ENCODE data around the gene XYLT1. TPM values are rescaled to one million over a fixed set of nuclear protein-coding genes. Genes with fewer than 3 reads are reported as not detected.

XYLT1 gene
- total RNA-seq, 1 experiment from 2014 or later = 25.0 TPM

- TF ChIP-seq, protein P1, sequence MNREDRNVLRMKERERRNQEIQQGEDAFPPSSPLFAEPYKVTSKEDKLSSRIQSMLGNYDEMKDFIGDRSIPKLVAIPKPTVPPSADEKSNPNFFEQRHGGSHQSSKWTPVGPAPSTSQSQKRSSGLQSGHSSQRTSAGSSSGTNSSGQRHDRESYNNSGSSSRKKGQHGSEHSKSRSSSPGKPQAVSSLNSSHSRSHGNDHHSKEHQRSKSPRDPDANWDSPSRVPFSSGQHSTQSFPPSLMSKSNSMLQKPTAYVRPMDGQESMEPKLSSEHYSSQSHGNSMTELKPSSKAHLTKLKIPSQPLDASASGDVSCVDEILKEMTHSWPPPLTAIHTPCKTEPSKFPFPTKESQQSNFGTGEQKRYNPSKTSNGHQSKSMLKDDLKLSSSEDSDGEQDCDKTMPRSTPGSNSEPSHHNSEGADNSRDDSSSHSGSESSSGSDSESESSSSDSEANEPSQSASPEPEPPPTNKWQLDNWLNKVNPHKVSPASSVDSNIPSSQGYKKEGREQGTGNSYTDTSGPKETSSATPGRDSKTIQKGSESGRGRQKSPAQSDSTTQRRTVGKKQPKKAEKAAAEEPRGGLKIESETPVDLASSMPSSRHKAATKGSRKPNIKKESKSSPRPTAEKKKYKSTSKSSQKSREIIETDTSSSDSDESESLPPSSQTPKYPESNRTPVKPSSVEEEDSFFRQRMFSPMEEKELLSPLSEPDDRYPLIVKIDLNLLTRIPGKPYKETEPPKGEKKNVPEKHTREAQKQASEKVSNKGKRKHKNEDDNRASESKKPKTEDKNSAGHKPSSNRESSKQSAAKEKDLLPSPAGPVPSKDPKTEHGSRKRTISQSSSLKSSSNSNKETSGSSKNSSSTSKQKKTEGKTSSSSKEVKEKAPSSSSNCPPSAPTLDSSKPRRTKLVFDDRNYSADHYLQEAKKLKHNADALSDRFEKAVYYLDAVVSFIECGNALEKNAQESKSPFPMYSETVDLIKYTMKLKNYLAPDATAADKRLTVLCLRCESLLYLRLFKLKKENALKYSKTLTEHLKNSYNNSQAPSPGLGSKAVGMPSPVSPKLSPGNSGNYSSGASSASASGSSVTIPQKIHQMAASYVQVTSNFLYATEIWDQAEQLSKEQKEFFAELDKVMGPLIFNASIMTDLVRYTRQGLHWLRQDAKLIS (CRISPR knock-in tag; IDR thresholded peaks at IDR 0.05; ENCODE audit: borderline replicate concordance) = no peak
- TF ChIP-seq CDX4 (CRISPR knock-in tag; IDR thresholded peaks at IDR 0.05; ENCODE audit: borderline replicate concordance) (no peak), ELF4 (CRISPR knock-in tag; IDR thresholded peaks at IDR 0.05; ENCODE audit: low read depth) (no peak), ZNF232 (CRISPR knock-in tag; IDR thresholded peaks at IDR 0.05) (no peak), ZBTB21 (CRISPR knock-in tag; IDR thresholded peaks at IDR 0.05; ENCODE audit: borderline replicate concordance) (no peak), EMX1 (CRISPR knock-in tag; IDR thresholded peaks at IDR 0.05) (no peak), TEAD1 (CRISPR knock-in tag; IDR thresholded peaks at IDR 0.05) (no peak), ZNF396 (CRISPR knock-in tag; IDR thresholded peaks at IDR 0.05; ENCODE audit: borderline replicate concordance) (no peak), GABPB1 (CRISPR knock-in tag; IDR thresholded peaks at IDR 0.05) (no peak)
- TF ChIP-seq, protein P2, sequence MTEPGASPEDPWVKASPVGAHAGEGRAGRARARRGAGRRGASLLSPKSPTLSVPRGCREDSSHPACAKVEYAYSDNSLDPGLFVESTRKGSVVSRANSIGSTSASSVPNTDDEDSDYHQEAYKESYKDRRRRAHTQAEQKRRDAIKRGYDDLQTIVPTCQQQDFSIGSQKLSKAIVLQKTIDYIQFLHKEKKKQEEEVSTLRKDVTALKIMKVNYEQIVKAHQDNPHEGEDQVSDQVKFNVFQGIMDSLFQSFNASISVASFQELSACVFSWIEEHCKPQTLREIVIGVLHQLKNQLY (CRISPR knock-in tag; IDR thresholded peaks at IDR 0.05) = no peak
- TF ChIP-seq, protein P3, sequence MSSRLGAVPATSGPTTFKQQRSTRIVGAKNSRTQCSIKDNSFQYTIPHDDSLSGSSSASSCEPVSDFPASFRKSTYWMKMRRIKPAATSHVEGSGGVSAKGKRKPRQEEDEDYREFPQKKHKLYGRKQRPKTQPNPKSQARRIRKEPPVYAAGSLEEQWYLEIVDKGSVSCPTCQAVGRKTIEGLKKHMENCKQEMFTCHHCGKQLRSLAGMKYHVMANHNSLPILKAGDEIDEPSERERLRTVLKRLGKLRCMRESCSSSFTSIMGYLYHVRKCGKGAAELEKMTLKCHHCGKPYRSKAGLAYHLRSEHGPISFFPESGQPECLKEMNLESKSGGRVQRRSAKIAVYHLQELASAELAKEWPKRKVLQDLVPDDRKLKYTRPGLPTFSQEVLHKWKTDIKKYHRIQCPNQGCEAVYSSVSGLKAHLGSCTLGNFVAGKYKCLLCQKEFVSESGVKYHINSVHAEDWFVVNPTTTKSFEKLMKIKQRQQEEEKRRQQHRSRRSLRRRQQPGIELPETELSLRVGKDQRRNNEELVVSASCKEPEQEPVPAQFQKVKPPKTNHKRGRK (CRISPR knock-in tag; IDR thresholded peaks at IDR 0.05; ENCODE audit: borderline replicate concordance) = no peak
- TF ChIP-seq, protein P4, sequence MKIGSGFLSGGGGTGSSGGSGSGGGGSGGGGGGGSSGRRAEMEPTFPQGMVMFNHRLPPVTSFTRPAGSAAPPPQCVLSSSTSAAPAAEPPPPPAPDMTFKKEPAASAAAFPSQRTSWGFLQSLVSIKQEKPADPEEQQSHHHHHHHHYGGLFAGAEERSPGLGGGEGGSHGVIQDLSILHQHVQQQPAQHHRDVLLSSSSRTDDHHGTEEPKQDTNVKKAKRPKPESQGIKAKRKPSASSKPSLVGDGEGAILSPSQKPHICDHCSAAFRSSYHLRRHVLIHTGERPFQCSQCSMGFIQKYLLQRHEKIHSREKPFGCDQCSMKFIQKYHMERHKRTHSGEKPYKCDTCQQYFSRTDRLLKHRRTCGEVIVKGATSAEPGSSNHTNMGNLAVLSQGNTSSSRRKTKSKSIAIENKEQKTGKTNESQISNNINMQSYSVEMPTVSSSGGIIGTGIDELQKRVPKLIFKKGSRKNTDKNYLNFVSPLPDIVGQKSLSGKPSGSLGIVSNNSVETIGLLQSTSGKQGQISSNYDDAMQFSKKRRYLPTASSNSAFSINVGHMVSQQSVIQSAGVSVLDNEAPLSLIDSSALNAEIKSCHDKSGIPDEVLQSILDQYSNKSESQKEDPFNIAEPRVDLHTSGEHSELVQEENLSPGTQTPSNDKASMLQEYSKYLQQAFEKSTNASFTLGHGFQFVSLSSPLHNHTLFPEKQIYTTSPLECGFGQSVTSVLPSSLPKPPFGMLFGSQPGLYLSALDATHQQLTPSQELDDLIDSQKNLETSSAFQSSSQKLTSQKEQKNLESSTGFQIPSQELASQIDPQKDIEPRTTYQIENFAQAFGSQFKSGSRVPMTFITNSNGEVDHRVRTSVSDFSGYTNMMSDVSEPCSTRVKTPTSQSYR (CRISPR knock-in tag; IDR thresholded peaks at IDR 0.05) = no peak
- TF ChIP-seq, protein P5, sequence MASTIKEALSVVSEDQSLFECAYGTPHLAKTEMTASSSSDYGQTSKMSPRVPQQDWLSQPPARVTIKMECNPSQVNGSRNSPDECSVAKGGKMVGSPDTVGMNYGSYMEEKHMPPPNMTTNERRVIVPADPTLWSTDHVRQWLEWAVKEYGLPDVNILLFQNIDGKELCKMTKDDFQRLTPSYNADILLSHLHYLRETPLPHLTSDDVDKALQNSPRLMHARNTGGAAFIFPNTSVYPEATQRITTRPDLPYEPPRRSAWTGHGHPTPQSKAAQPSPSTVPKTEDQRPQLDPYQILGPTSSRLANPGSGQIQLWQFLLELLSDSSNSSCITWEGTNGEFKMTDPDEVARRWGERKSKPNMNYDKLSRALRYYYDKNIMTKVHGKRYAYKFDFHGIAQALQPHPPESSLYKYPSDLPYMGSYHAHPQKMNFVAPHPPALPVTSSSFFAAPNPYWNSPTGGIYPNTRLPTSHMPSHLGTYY (CRISPR knock-in tag; IDR thresholded peaks at IDR 0.05) = no peak
Observed at GRCh38 chr16:17291289-17291688, 179.5 kb downstream of the XYLT1 start (continued).

DNA sequence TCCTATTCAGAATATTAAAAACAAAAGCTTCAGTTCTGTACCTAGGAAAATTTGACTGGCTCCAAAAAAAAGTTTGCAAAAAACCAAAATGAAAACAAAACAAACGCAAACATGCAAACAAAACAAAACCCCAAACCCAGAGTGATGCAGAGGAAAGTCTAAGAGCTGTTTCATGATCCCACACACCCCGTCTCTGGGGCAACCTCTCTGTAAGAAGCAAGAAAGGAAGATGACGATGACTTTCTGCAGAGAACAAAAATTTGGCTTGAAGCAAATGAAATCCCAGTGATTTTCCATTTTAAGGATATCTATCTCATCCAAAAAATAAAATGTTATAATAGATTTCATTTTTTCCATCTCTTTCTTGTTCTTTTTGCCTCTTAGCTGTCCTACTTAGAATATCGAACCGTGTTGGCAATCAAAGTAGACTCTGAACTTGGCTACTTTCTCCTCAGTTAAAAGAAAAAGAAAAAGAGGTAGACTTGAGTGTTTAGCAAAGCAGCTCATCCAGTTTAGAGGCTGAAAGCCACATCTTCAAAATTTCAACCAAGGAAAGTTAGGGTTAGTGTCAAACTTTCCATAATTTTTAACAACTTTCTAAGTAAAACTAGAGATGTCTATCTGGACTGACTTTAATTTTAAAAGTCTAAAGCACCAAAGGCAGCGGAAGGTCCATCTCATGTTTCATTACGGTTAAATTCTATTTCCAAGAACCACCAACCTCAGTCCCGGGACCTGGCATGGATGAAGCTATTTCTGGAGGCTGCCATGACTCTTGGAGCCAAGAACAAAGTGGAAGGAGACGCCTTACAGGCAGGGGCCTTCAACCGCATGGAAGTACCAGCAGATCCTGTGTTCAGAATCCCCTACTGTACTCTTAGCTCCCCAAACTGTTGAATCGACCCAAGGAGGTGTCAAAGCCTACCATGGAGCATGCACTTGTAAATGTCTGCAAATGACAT is 180.8 kb downstream of the XYLT1 start:
- Mint-ChIP-seq H3K36me3 (no peaks in the 10 kb centered on the region), H3K27ac (no peak overlapping the region), H3K4me1 (peaks cover 15% of the 10 kb centered on the region), H3K4me3 (no peak overlapping the region), H3K27me3 (ENCODE audit: low read depth) (no peaks in the 10 kb centered on the region), H3K9me3 (no peaks in the 10 kb centered on the region)
- ChIA-PET CTCF (no interaction called here), POLR2A (no interaction called here)
- DNase-seq (ENCODE audit: low spot score) (no peak), ATAC-seq (no peak)
- no peak for TF ChIP-seq NR1H2 (CRISPR knock-in tag; IDR thresholded peaks at IDR 0.05)
- no peak for TF ChIP-seq JUN (CRISPR knock-in tag; IDR thresholded peaks at IDR 0.05)
- TF ChIP-seq TEAD4 (CRISPR knock-in tag; IDR thresholded peaks at IDR 0.05) = no peak
- TF ChIP-seq, protein P6, sequence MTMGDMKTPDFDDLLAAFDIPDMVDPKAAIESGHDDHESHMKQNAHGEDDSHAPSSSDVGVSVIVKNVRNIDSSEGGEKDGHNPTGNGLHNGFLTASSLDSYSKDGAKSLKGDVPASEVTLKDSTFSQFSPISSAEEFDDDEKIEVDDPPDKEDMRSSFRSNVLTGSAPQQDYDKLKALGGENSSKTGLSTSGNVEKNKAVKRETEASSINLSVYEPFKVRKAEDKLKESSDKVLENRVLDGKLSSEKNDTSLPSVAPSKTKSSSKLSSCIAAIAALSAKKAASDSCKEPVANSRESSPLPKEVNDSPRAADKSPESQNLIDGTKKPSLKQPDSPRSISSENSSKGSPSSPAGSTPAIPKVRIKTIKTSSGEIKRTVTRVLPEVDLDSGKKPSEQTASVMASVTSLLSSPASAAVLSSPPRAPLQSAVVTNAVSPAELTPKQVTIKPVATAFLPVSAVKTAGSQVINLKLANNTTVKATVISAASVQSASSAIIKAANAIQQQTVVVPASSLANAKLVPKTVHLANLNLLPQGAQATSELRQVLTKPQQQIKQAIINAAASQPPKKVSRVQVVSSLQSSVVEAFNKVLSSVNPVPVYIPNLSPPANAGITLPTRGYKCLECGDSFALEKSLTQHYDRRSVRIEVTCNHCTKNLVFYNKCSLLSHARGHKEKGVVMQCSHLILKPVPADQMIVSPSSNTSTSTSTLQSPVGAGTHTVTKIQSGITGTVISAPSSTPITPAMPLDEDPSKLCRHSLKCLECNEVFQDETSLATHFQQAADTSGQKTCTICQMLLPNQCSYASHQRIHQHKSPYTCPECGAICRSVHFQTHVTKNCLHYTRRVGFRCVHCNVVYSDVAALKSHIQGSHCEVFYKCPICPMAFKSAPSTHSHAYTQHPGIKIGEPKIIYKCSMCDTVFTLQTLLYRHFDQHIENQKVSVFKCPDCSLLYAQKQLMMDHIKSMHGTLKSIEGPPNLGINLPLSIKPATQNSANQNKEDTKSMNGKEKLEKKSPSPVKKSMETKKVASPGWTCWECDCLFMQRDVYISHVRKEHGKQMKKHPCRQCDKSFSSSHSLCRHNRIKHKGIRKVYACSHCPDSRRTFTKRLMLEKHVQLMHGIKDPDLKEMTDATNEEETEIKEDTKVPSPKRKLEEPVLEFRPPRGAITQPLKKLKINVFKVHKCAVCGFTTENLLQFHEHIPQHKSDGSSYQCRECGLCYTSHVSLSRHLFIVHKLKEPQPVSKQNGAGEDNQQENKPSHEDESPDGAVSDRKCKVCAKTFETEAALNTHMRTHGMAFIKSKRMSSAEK (CRISPR knock-in tag; IDR thresholded peaks at IDR 0.05; ENCODE audit: borderline replicate concordance) = no peak
- TF ChIP-seq, protein P7, sequence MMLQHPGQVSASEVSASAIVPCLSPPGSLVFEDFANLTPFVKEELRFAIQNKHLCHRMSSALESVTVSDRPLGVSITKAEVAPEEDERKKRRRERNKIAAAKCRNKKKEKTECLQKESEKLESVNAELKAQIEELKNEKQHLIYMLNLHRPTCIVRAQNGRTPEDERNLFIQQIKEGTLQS (CRISPR knock-in tag; conservative IDR thresholded peaks at IDR 0.05) = no peak
- no peak for TF ChIP-seq CREB1 (CRISPR knock-in tag; IDR thresholded peaks at IDR 0.05)
